Neural cell (in vitro differentiated cells): Measurements from ENCODE around the gene ZNF561. TPM values are rescaled to one million over a fixed set of nuclear protein-coding genes. Genes with fewer than 3 reads are reported as not detected.

Experiments used
- H2AFZ ChIP-seq: fragments of 200-600, 300-800 bp; sonication (generic), shearing (Covaris generic); 2 replicates; pipeline ENCODE4 v1.6.0; 2014; ENCODE audit warnings: low read depth, mild to moderate bottlenecking, antibody characterized with exemption, low read length, moderate library complexity
- H3F3A ChIP-seq: fragments of 200-600 bp; shearing (Covaris generic); 2 replicates; pipeline ENCODE4 v1.6.1; 2016; ENCODE audit warnings: mild to moderate bottlenecking, moderate library complexity, mixed read lengths, antibody characterized with exemption, low read length; ENCODE audit not compliant: insufficient read depth, poor library complexity, severe bottlenecking
- H3K27ac ChIP-seq: fragments of 200-600, 300-800 bp; sonication (generic), shearing (Covaris generic); 2 replicates; pipeline ENCODE4 v1.5.1; 2014; ENCODE audit warnings: mild to moderate bottlenecking, low read length, moderate library complexity
- H3K27me3 ChIP-seq: fragments of 300-800, 200-600 bp; sonication (generic), shearing (Covaris generic); 2 replicates; pipeline ENCODE4 v1.6.0; 2014; ENCODE audit warnings: mild to moderate bottlenecking, low read depth, low read length, moderate library complexity; ENCODE audit not compliant: insufficient read depth
- H3K36me3 ChIP-seq: fragments of 300-800, 200-600 bp; sonication (generic), shearing (Covaris generic); 2 replicates; pipeline ENCODE4 v1.5.1; 2014; ENCODE audit warnings: mild to moderate bottlenecking, antibody characterized with exemption, low read length, moderate library complexity; ENCODE audit not compliant: insufficient read depth
- H3K4me2 ChIP-seq: fragments of 300-800, 200-600 bp; sonication (generic), shearing (Covaris generic); 2 replicates; pipeline ENCODE4 v1.6.0; 2014; ENCODE audit warnings: mild to moderate bottlenecking, low read length
- H3K4me3 ChIP-seq: fragments of 300-800, 200-600 bp; sonication (generic), shearing (Covaris generic); 2 replicates; pipeline ENCODE4 v1.5.1; 2014; ENCODE audit warnings: mild to moderate bottlenecking, low read length, moderate library complexity
- H3K79me2 ChIP-seq: fragments of 200-600 bp; shearing (Covaris generic); replicated peaks from 2 replicates; pipeline ENCODE4 v1.6.0; 2014; ENCODE audit warnings: mild to moderate bottlenecking, low read length, moderate library complexity; ENCODE audit not compliant: insufficient read depth
- H3K9ac ChIP-seq: fragments of 300-800, 200-600 bp; sonication (generic), shearing (Covaris generic); 2 replicates; pipeline ENCODE4 v1.6.1; 2016; ENCODE audit warnings: mild to moderate bottlenecking, low read length, mixed read lengths
- H3K9me2 ChIP-seq: fragments of 200-600 bp; shearing (Covaris generic); 2 replicates; pipeline ENCODE4 v1.6.1; 2016; ENCODE audit warnings: mild to moderate bottlenecking, low read length, mixed read lengths; ENCODE audit not compliant: insufficient read depth
- H3K9me3 ChIP-seq: fragments of 200-600, 300-800 bp; sonication (generic), shearing (Covaris generic); 2 replicates; pipeline ENCODE4 v1.6.1; 2016; ENCODE audit warnings: mild to moderate bottlenecking, mixed run types, low read length, moderate library complexity, mixed read lengths
- H4K20me1 ChIP-seq: fragments of 200-600 bp; shearing (Covaris generic); 2 replicates; pipeline ENCODE4 v1.6.1; 2016; ENCODE audit warnings: mild to moderate bottlenecking, mixed run types; ENCODE audit not compliant: insufficient read depth
- CTCF ChIP-seq: fragments of 450-650 bp; IDR thresholded peaks from 2 replicates; pipeline ENCODE4 v1.5.1; 2014; ENCODE audit warnings: antibody characterized with exemption, mild to moderate bottlenecking, moderate library complexity; ENCODE audit not compliant: poor library complexity, severe bottlenecking
- EP300 ChIP-seq: fragments of 450-650 bp; conservative IDR thresholded peaks from 2 replicates; pipeline ENCODE4 v1.6.1; 2014; ENCODE audit warnings: antibody characterized with exemption, mild to moderate bottlenecking, moderate library complexity; ENCODE audit not compliant: poor library complexity, severe bottlenecking
- EZH2 ChIP-seq: fragments of 200-600, 300-800 bp; shearing (Covaris generic), sonication (generic); IDR thresholded peaks from 2 replicates; pipeline ENCODE4 v1.6.1; 2014; ENCODE audit warnings: antibody characterized with exemption, low read length, borderline replicate concordance, mild to moderate bottlenecking; ENCODE audit not compliant: insufficient read depth, poor library complexity, severe bottlenecking
- MXI1 ChIP-seq: fragments of 450-650 bp; conservative IDR thresholded peaks from 2 replicates; pipeline ENCODE4 v1.6.1; 2014; ENCODE audit warnings: antibody characterized with exemption, mild to moderate bottlenecking; ENCODE audit not compliant: poor library complexity, severe bottlenecking
- POLR2AphosphoS5 ChIP-seq: IDR thresholded peaks from 2 replicates; pipeline ENCODE4 v1.6.1; 2012
- RAD21 ChIP-seq: fragments of 450-650 bp; conservative IDR thresholded peaks from 2 replicates; pipeline ENCODE4 v1.6.1; 2014; ENCODE audit warnings: antibody characterized with exemption, mild to moderate bottlenecking, moderate library complexity
- SMC3 ChIP-seq: fragments of 450-650 bp; conservative IDR thresholded peaks from 2 replicates; pipeline ENCODE4 v1.6.1; 2014; ENCODE audit warnings: antibody characterized with exemption, mild to moderate bottlenecking, moderate library complexity; ENCODE audit not compliant: poor library complexity
- TAF1 ChIP-seq: IDR thresholded peaks from 2 replicates; pipeline ENCODE4 v1.6.1; 2012; ENCODE audit warnings: low read depth
- polyA plus RNA-seq: library from polyadenylated mRNA; depleted of rRNA; stranded (reverse); fragments of >200 nt; gene quantifications from 2 replicates; pipeline ENCODE4 v1.2.3, GENCODE V29; 2014
- TF ChIP-seq, protein P1 (sequence below): IDR thresholded peaks from 2 replicates; pipeline ENCODE4 v1.6.1; 2012; ENCODE audit warnings: borderline replicate concordance

ZNF561 gene
- polyA plus RNA-seq, 1 donor from 2014 or later = 35.5 TPM

DNA sequence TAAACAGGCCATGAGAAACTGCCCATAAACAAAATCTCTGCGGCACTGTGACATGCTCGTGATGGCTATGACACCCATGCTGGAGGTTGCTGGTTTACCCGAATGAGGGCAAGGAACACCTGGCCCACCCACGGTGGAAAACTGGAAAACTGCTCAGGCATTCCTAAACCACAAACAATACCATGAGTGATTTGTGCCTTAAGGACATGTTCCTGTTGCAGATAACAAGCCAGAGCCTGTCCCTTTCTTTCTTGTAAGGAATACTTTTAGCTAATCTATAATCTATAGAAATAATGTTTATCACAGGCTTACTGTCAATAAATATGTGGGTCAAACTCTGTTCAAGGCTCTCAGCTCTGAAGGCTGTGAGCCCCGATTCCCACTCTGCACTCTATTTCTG, 12.1 kb downstream of the ZNF561 start:
- Histone ChIP-seq H2AFZ (no peak overlapping the region), H3K4me2 (no peak overlapping the region), H4K20me1 (no peaks in the 10 kb centered on the region), H3K27ac (no peak overlapping the region), H3K4me3 (no peak overlapping the region), H3K27me3 (no peaks in the 10 kb centered on the region), H3K36me3 (peaks cover 28% of the 10 kb centered on the region), H3K79me2 (no peaks in the 10 kb centered on the region), H3F3A (no peaks in the 10 kb centered on the region), H3K9me3 (no peaks in the 10 kb centered on the region), H3K9me2 (no peaks in the 10 kb centered on the region), H3K9ac (no peak overlapping the region)
- no peak for TF ChIP-seq MXI1
- no peak for TF ChIP-seq EZH2
- TF ChIP-seq TAF1 = no peak
- TF ChIP-seq POLR2AphosphoS5 = no peak
- no peak for TF ChIP-seq SMC3
- TF ChIP-seq RAD21 = no peak
- TF ChIP-seq CTCF = no peak
- TF ChIP-seq, protein P1, sequence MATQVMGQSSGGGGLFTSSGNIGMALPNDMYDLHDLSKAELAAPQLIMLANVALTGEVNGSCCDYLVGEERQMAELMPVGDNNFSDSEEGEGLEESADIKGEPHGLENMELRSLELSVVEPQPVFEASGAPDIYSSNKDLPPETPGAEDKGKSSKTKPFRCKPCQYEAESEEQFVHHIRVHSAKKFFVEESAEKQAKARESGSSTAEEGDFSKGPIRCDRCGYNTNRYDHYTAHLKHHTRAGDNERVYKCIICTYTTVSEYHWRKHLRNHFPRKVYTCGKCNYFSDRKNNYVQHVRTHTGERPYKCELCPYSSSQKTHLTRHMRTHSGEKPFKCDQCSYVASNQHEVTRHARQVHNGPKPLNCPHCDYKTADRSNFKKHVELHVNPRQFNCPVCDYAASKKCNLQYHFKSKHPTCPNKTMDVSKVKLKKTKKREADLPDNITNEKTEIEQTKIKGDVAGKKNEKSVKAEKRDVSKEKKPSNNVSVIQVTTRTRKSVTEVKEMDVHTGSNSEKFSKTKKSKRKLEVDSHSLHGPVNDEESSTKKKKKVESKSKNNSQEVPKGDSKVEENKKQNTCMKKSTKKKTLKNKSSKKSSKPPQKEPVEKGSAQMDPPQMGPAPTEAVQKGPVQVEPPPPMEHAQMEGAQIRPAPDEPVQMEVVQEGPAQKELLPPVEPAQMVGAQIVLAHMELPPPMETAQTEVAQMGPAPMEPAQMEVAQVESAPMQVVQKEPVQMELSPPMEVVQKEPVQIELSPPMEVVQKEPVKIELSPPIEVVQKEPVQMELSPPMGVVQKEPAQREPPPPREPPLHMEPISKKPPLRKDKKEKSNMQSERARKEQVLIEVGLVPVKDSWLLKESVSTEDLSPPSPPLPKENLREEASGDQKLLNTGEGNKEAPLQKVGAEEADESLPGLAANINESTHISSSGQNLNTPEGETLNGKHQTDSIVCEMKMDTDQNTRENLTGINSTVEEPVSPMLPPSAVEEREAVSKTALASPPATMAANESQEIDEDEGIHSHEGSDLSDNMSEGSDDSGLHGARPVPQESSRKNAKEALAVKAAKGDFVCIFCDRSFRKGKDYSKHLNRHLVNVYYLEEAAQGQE = no peak
- TF ChIP-seq EP300 = no peak

DNA sequence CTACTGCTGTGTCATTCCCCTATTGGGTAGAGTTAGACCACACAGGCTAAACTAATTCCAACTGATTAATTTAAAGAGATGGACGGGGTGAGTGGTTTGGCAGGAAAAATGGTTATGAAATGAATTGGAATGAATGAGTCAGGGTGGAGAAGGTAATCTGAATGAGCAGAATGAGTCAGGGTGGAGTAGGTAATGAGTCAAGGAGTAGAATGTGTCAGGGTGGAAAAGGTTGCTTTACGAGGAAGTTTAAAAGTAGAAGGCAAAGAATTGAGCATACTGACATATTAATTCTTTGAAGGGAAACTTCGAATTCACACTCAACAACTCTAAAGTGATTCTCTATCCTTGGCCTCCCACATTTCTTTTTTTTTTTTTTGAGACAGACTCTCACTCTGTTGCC, 24.0 kb downstream of the ZNF561 start:
- no peak overlapping the region for H3K4me3 ChIP-seq
- H3K9me2 ChIP-seq = no peaks in the 10 kb centered on the region
- H4K20me1 ChIP-seq = no peaks in the 10 kb centered on the region
- no peak overlapping the region for H3K27ac ChIP-seq
- H3K36me3 ChIP-seq = no peaks in the 10 kb centered on the region
- TF ChIP-seq SMC3 = no peak
- no peak for TF ChIP-seq EP300
- no peak for TF ChIP-seq CTCF
- TF ChIP-seq POLR2AphosphoS5 = no peak
- H2AFZ ChIP-seq = no peak overlapping the region
- H3K27me3 ChIP-seq = no peaks in the 10 kb centered on the region
- no peaks in the 10 kb centered on the region for H3F3A ChIP-seq
- no peaks in the 10 kb centered on the region for H3K79me2 ChIP-seq
- no peaks in the 10 kb centered on the region for H3K9me3 ChIP-seq
- no peak overlapping the region for H3K9ac ChIP-seq
- no peak overlapping the region for H3K4me2 ChIP-seq
